ENCODE measurements around the gene DCTN1.

Gene DCTN1

GRCh38 chr2:74406035-74406434 is 25.9 kb upstream of the DCTN1 start:
- POLR2A ChIA-PET, result no interaction called here
- no peak for TF ChIP-seq CTCF (IDR thresholded peaks at IDR 0.05; ENCODE audit: insufficient read depth, low read length, missing control alignments)
- no peak overlapping the region for H3K4me3 ChIP-seq (ENCODE audit: low read depth, low read length)
- CTCF ChIA-PET, result no interaction called here
- no peak for DNase-seq (ENCODE audit: low read depth, low spot score)

GRCh38 chr2:74401891-74402290 is 21.8 kb upstream of the DCTN1 start:
- no peak for DNase-seq (ENCODE audit: low read depth, low spot score)
- ChIA-PET CTCF (interaction anchor here (0.9 to 4.0 kb wide), 5 partner anchors 11 to 152 kb away, joined by 3 to 62 read pairs (median 22); no protein-coding TSS in a partner anchor), POLR2A (interaction anchor here (0.6 kb wide), 1 partner anchor 53 kb away, joined by 3 read pairs; the partner anchor contains the start of gene INO80B)
- no peak for TF ChIP-seq CTCF (IDR thresholded peaks at IDR 0.05; ENCODE audit: insufficient read depth, low read length, missing control alignments)
- no peak overlapping the region for H3K4me3 ChIP-seq (ENCODE audit: low read depth, low read length)

DNA sequence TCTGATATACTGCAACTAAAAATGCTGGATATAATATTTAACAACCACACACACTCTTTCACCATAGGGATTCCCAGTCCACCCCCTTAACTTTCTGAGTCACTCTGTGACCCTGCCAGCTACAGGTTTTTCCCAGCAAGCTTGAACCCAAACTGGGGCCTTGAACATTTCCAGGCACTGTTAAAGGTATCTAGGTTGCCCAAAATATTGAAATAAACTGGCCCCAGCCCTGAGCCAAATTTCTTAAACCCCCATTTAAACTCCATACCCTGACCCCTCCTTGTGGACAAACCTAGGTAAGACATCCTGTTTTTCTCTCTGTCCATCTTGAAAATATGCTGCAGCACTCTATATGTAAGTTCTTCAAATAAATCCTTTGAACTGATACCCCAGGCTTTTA is 19.7 kb upstream of the DCTN1 start:
- no peak overlapping the region for H3K4me3 ChIP-seq (ENCODE audit: low read depth, low read length)
- peak; percentile 8 for TF ChIP-seq CTCF (IDR thresholded peaks at IDR 0.05; ENCODE audit: insufficient read depth, low read length, missing control alignments)
- DNase-seq (ENCODE audit: low read depth, low spot score), result no peak
- POLR2A ChIA-PET, result no interaction called here
- CTCF ChIA-PET, result interaction anchor here (0.6 to 4.0 kb wide), 8 partner anchors 9 to 576 kb away, joined by 3 to 62 read pairs (median 4); partner anchors contain the start of gene C2orf81

DNA sequence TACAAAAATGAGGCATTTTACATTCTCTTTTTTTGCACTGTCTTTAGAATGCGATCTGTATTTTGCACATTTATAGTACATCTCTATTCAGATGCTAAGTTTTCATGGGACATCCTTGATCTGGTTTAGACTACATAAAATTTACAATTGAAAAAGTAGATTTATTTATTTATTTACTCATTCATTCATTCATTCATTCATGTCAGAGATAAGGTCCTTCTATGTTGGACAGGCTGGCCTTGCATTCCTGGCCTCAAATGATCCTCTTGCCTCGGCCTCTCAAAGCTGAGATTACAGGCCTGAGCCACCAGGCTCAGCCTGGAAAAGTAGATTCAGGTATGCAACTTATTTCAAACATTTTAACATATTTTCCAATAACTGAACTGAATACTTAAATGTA is 16.0 kb upstream of the DCTN1 start:
- no peak for DNase-seq (ENCODE audit: low read depth, low spot score)
- ChIA-PET POLR2A (no interaction called here), CTCF (interaction anchor here (1.6 to 1.7 kb wide), 2 partner anchors 11 to 147 kb away, joined by 3 to 4 read pairs; no protein-coding TSS in a partner anchor)
- no peak for TF ChIP-seq CTCF (IDR thresholded peaks at IDR 0.05; ENCODE audit: insufficient read depth, low read length, missing control alignments)
- H3K4me3 ChIP-seq (ENCODE audit: low read depth, low read length), result no peak overlapping the region

- CTCF ChIA-PET, result interaction anchor here (1.3 to 6.6 kb wide), 9 partner anchors 11 to 144 kb away, joined by 6 to 74 read pairs (median 10); partner anchors contain the start of gene DCTN1
- POLR2A ChIA-PET, result no interaction called here
- no peak for TF ChIP-seq CTCF (IDR thresholded peaks at IDR 0.05; ENCODE audit: insufficient read depth, low read length, missing control alignments)
- DNase-seq (ENCODE audit: low read depth, low spot score), result no peak
- no peak overlapping the region for H3K4me3 ChIP-seq (ENCODE audit: low read depth, low read length)
These were observed 13.4 kb upstream of the DCTN1 start for GRCh38 chr2:74393525-74393924.

- no peak overlapping the region; the same call in 1 of the 2 replicates for H3K4me3 ChIP-seq (ENCODE audit: low read depth, low read length)
- ChIA-PET POLR2A (interaction anchor here (1.0 to 1.4 kb wide), 3 partner anchors 9 to 193 kb away, joined by 3 to 4 read pairs (median 3); partner anchors contain the start of gene WBP1), CTCF (interaction anchor here (0.7 to 6.6 kb wide), 25 partner anchors 8 to 568 kb away, joined by 3 to 74 read pairs (median 7); partner anchors contain the start of genes C2orf81, DCTN1 and WDR54)
- no peak for TF ChIP-seq CTCF (IDR thresholded peaks at IDR 0.05; ENCODE audit: insufficient read depth, low read length, missing control alignments)
- DNase-seq (ENCODE audit: low read depth, low spot score), result no peak
These were observed 12.3 kb upstream of the DCTN1 start for GRCh38 chr2:74392449-74392743.
